Heart right ventricle (tissue), 16 donors: ENCODE results near the gene MED22. TPM values are rescaled to one million over a fixed set of nuclear protein-coding genes. Genes with fewer than 3 reads are reported as not detected.
A peak's percentile ranks its signal among the peaks of the same experiment; 100 is the strongest.

ENCODE experiments used
- ATAC-seq, 8 donors: fragments of 200-7000 bp; cut with Tn5 transposase; one replicate each; pipeline ENCODE4 v1.9.1; 2020; ENCODE audit warnings: mild to moderate bottlenecking in 8 of 8, moderate library complexity in 8 of 8, moderate number of reproducible peaks in 1 of 8
- DNase-seq, 2 donors: peaks; one replicate each; pipeline ENCODE4 v3.0.0-alpha.2; 2020
- H3K27ac ChIP-seq, 10 donors: fragments of 200-600 bp; sonication (generic) in 2 of 10; one replicate each; pipeline versions ENCODE4 v1.5.0 to v1.8.0; 2020 to 2022; ENCODE audit warnings: mild to moderate bottlenecking in 3 of 10
- H3K27me3 ChIP-seq, 7 donors: fragments of 200-600 bp; one replicate each; pipeline ENCODE4 v1.8.0; 2021 to 2022; ENCODE audit warnings: mild to moderate bottlenecking in 2 of 7
- H3K36me3 ChIP-seq, 9 donors: fragments of 200-600 bp; sonication (generic) in 1 of 9; one replicate each; pipeline versions ENCODE4 v1.5.0 to v1.8.0; 2020 to 2022; ENCODE audit warnings: mild to moderate bottlenecking in 2 of 9
- H3K4me1 ChIP-seq, 9 donors: fragments of 200-600 bp; sonication (generic) in 1 of 9; one replicate each; pipeline versions ENCODE4 v1.5.0 to v1.8.0; 2020 to 2022; ENCODE audit warnings: mild to moderate bottlenecking in 4 of 9
- H3K4me3 ChIP-seq, 10 donors: fragments of 200-600 bp; sonication (generic) in 2 of 10; one replicate each; pipeline versions ENCODE4 v1.5.0 to v1.8.0; 2020 to 2022; ENCODE audit warnings: mild to moderate bottlenecking in 7 of 10, moderate library complexity in 2 of 10
- H3K9me3 ChIP-seq, 11 donors: fragments of 200-600 bp in 10 of 11; sonication (generic) in 2 of 11; one replicate each; pipeline versions ENCODE4 v1.5.0 to v1.8.0; 2013 to 2022; ENCODE audit warnings: mild to moderate bottlenecking in 2 of 11, control low read depth in 1 of 11, moderate library complexity in 1 of 11
- WGBS, 2 donors: extraction: QIAGEN DNeasy Blood & Tissue Kit; methylation state at CpG; one replicate each; pipeline ENCODE4 v1.1.7; 2013; ENCODE audit warnings: inconsistent platforms in 1 of 2; 5-methylcytosine and 5-hydroxymethylcytosine counted together
- intact Hi-C, 10 donors: fragments of 100-400 bp; cut with DNase I; formaldehyde crosslinking; loops; one replicate each; pipeline versions ENCODE4 v1.11.1 to v1.14.2; 2022
- polyA plus RNA-seq, 2 donors: library from polyadenylated mRNA; stranded (reverse); fragments of 200-250 nt; gene quantifications; one replicate each; pipeline ENCODE4 v1.2.3, GENCODE V29; 2013
- total RNA-seq, 10 donors: library from RNA; stranded (reverse); fragmentation: NEBNext Ultra II Directional in 3 of 10; extraction: Animal tissue kit (Norgen Biotek cat#: 25700) in 3 of 10; gene quantifications; one replicate each; pipeline versions ENCODE4 v1.2.1 to v1.2.4, GENCODE V29; 2021 to 2023
- TF ChIP-seq, protein P1 (sequence below), 9 donors: fragments of 200-600 bp; sonication (generic) in 2 of 9; IDR thresholded peaks; one replicate each; pipeline versions ENCODE4 v1.5.0 to v1.8.0; 2021 to 2022; ENCODE audit warnings: antibody characterized with exemption in 9 of 9, mild to moderate bottlenecking in 5 of 9, moderate library complexity in 1 of 9
- donor health status: Arrhythmogenic right ventricular cardiomyopathy.
- donor health status: ischemic (EF 13 %, LVEDD 7.1; RV severe dilation, severe dysfunction).
- donor health status: healthy with polysubstance abuse.
- donor health status: DM: no; HTN: yes; CAD: no.
- donor health status: DM: no; HTN: no; CAD: no.
- donor health status: ischemic (EF 25% LVEDD 6.9; RV normal size, moderate dysfunction).
- donor health status: ischemic (EF 25% LVEDD 5.7; RV mildly dilated, moderate dysfunction).
- donor health status: healthy.
- donor health status: DM: yes; HTN: yes; CAD: no.
- donor health status: Ischemic cardiomyopathy.
- donor health status: ischemic (EF 35%, LVEDD 5.7; RV mildly dilated, moderate dysfunction).
- donor health status: nonischemic (EF 11% LVEDD 7.7; RV severe dilation, severe dysfunction).
- donor health status: DM: yes; HTN: yes; CAD: no.
- donor health status: PGD.
- donor health status: ischemic (EF 29% LVEDD 5.4; RV normal size, mild dysfunction).
- donor health status: nonischemic (EF 23%, LVEDD 6.1; RV moderate dilation, normal function).

MED22 gene
- total and polyA plus RNA-seq, 12 donors = 10.2 to 23.6 (median 17.4) TPM

DNA sequence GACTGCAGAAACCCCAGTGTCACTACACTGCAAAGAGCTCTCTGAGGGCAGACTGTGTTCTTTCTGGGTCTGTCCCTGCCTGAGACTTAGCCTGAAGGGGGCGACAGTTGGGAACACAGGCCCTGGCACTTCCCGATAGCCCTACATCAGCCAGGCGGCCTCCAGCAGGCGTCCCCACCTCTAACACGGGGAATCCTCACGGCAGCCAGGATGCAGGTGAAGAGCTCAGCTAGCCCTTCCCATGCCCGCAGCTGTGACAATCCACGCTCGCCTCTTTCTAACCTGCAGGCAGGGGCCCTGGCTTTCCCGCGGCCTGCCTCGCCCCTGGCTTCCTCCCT is 5.9 kb downstream of the MED22 start:
- no peak for DNase-seq
- H3K36me3 ChIP-seq = peaks cover 0 to 78% (median 34%) of the 10 kb centered on the region in 9 donors
- H3K4me3 ChIP-seq = peak overlapping the region in 1 of 10 donors; percentile 45
- TF ChIP-seq, protein P1, sequence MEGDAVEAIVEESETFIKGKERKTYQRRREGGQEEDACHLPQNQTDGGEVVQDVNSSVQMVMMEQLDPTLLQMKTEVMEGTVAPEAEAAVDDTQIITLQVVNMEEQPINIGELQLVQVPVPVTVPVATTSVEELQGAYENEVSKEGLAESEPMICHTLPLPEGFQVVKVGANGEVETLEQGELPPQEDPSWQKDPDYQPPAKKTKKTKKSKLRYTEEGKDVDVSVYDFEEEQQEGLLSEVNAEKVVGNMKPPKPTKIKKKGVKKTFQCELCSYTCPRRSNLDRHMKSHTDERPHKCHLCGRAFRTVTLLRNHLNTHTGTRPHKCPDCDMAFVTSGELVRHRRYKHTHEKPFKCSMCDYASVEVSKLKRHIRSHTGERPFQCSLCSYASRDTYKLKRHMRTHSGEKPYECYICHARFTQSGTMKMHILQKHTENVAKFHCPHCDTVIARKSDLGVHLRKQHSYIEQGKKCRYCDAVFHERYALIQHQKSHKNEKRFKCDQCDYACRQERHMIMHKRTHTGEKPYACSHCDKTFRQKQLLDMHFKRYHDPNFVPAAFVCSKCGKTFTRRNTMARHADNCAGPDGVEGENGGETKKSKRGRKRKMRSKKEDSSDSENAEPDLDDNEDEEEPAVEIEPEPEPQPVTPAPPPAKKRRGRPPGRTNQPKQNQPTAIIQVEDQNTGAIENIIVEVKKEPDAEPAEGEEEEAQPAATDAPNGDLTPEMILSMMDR (IDR thresholded peaks at IDR 0.05) = peak in 1 of 9 donors; percentile 6
- peaks cover 5 to 61% (median 13%) of the 10 kb centered on the region in 9 donors for H3K4me1 ChIP-seq
- ATAC-seq = no peak
- H3K27ac ChIP-seq = peak overlapping the region in 1 of 10 donors; percentile 90
- H3K27me3 ChIP-seq = no peaks in the 10 kb centered on the region
- no peaks in the 10 kb centered on the region for H3K9me3 ChIP-seq
- 79 to 83% methylated on average over 12 of the region's 12 CpGs for WGBS, 2 donors
- intact Hi-C loops = loop anchor here in 2 of 10 donors (10.0 kb wide), 1 partner anchor 143 kb away; no protein-coding TSS in a partner anchor

DNA sequence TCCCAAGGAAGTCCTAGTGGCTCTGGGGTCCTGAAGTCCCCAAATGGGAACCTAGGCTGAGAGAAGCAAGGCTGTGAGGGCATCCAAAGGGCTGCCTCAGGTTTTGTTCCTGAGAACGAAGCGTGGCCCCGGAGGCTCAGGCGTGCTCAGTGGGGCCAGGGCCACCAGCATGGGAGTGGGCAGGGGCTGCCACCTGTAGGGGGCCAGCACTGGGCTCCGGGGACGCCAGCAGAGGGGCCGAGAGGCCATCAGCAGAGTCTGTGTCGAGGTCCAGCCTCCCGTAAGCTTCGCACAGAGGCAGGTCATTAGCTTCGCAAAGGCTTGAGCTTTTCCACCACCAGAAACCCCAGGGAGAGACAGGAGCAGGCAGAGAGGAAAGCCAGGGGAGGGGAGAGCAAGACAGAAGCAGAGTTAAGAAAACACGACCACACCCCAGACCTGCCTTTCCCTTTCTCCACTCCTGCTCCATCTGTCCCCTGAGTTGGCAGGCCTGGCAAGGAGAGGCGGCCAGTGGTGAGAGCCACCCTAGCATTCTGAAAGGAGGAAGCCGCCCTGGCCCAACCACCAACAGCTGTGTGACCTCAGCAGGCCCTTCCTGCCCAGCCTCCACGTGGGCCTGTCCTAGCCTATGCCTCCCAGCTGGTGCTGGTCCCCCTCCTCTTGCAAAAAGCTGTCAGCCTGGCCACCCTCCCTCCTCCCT is 6.4 kb downstream of the MED22 start:
- peaks cover 0 to 78% (median 34%) of the 10 kb centered on the region in 9 donors for H3K36me3 ChIP-seq
- H3K9me3 ChIP-seq = no peaks in the 10 kb centered on the region
- ATAC-seq (peak in 7 of 8 donors; percentile 41 to 73 (median 62)), DNase-seq (peak in 1 of 2 donors; percentile 58)
- peaks cover 2 to 61% (median 13%) of the 10 kb centered on the region in 9 donors for H3K4me1 ChIP-seq
- intact Hi-C loops = loop anchor here in 2 of 10 donors (10.0 kb wide), 1 partner anchor 143 kb away; no protein-coding TSS in a partner anchor
- H3K27ac ChIP-seq = peak overlapping the region in 6 of 10 donors; percentile 4 to 90 (median 38)
- 85 to 91% methylated on average over 15 of the region's 15 CpGs for whole genome bisulfite sequencing, 2 donors
- TF ChIP-seq, protein P1 (IDR thresholded peaks at IDR 0.05) = no peak
- H3K4me3 ChIP-seq = peak overlapping the region in 1 of 10 donors; percentile 45
- H3K27me3 ChIP-seq = no peaks in the 10 kb centered on the region

DNA sequence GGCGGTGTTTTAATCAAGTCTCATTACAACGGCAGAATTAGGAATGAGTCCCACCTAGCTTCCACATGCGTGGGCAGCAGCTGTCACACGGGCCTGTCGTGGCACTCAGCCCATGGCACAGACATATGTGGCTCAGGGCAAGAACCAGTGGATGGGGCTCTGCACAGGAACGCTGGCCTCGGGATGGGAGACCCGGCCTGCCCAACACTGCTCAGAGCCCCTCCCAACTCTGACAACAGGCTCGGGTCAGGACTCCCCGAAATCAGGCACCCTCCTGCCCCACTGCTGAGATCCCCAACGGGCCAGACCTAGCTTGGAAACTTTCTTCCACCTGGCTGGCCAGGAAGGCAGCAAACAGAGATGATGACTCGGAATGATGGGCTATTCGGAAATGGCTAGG is 7.0 kb downstream of the MED22 start:
- peak overlapping the region in 6 of 10 donors; percentile 4 to 90 (median 38) for H3K27ac ChIP-seq
- H3K27me3 ChIP-seq = no peaks in the 10 kb centered on the region
- TF ChIP-seq, protein P1 (IDR thresholded peaks at IDR 0.05) = no peak
- DNase-seq = no peak
- no peaks in the 10 kb centered on the region for H3K9me3 ChIP-seq
- ATAC-seq = no peak
- intact Hi-C loops = loop anchor here in 2 of 10 donors (10.0 kb wide), 1 partner anchor 144 kb away; no protein-coding TSS in a partner anchor
- WGBS, 2 donors = 88 to 90% methylated on average over 13 of the region's 13 CpGs
- peaks cover 0 to 74% (median 34%) of the 10 kb centered on the region in 9 donors for H3K36me3 ChIP-seq
- peaks cover 0 to 60% (median 10%) of the 10 kb centered on the region in 9 donors for H3K4me1 ChIP-seq
- H3K4me3 ChIP-seq = peak overlapping the region in 1 of 10 donors; percentile 45

DNA sequence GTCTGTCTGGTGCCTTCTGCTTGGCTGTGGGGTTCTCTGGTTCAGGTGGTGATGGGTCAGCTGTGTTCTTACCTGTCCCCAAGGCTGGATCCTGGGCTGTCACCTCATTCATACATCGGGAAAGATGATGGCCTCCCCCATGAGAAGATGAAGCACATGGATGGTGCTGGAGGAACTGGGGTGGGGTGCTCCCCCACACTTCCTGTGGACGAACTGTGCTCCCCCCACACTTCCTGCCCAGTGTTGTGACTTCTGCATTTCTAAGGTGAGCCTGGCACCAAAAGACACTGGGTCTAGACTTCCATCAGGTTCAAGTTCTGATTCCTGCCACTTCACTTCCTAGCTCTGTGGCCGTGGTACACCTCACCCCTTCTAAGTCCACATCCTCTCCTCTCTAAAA is 7.7 kb downstream of the MED22 start:
- Histone ChIP-seq H3K9me3 (no peaks in the 10 kb centered on the region), H3K27ac (peak overlapping the region in 7 of 10 donors; percentile 10 to 90 (median 43)), H3K4me1 (peaks cover 2 to 62% (median 12%) of the 10 kb centered on the region in 9 donors), H3K27me3 (no peaks in the 10 kb centered on the region), H3K4me3 (peak overlapping the region in 1 of 10 donors; percentile 45), H3K36me3 (peaks cover 0 to 67% (median 34%) of the 10 kb centered on the region in 9 donors)
- TF ChIP-seq, protein P1 (IDR thresholded peaks at IDR 0.05) = no peak
- ATAC-seq (no peak), DNase-seq (no peak)
- WGBS, 2 donors = 72 to 79% methylated on average over 3 of the region's 3 CpGs
- intact Hi-C loops = loop anchor here in 2 of 10 donors (10.0 kb wide), 1 partner anchor 145 kb away; no protein-coding TSS in a partner anchor
